Measurements from ENCODE around the gene KIAA0930. TPM values are rescaled to one million over a fixed set of nuclear protein-coding genes. Genes with fewer than 3 reads are reported as not detected.

The KIAA0930 gene
- total RNA-seq, 2 experiments from 2014 or later: 6.7 to 7.4 TPM

GRCh38 chr22:45239681-45240051, 1.0 kb downstream of the KIAA0930 start:
- no peaks in the 10 kb centered on the region for H3K36me3 ChIP-seq (ENCODE audit: insufficient read depth, low read length)
- DNase-seq (no peak), ATAC-seq (ENCODE audit: poor library complexity) (no peak)
- H3K27me3 ChIP-seq (ENCODE audit: control insufficient read depth in 1 of 2, insufficient read depth in 2 of 2, low read length in 2 of 2): no peaks in the 10 kb centered on the region
- no peak overlapping the region for H3K27ac ChIP-seq (ENCODE audit: low read depth in 1 of 2, low read length in 2 of 2)
- peaks cover 5% of the 10 kb centered on the region for H3K36me3 Mint-ChIP-seq (ENCODE audit: low read depth)
- peaks cover 28% of the 10 kb centered on the region for H3K4me1 Mint-ChIP-seq (ENCODE audit: low read depth)
- TF ChIP-seq, protein P1, sequence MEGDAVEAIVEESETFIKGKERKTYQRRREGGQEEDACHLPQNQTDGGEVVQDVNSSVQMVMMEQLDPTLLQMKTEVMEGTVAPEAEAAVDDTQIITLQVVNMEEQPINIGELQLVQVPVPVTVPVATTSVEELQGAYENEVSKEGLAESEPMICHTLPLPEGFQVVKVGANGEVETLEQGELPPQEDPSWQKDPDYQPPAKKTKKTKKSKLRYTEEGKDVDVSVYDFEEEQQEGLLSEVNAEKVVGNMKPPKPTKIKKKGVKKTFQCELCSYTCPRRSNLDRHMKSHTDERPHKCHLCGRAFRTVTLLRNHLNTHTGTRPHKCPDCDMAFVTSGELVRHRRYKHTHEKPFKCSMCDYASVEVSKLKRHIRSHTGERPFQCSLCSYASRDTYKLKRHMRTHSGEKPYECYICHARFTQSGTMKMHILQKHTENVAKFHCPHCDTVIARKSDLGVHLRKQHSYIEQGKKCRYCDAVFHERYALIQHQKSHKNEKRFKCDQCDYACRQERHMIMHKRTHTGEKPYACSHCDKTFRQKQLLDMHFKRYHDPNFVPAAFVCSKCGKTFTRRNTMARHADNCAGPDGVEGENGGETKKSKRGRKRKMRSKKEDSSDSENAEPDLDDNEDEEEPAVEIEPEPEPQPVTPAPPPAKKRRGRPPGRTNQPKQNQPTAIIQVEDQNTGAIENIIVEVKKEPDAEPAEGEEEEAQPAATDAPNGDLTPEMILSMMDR (IDR thresholded peaks at IDR 0.05): no peak
- peak overlapping the region; percentile 72 for H3K4me3 ChIP-seq (ENCODE audit: low read length)
- peak overlapping the region; percentile 94 for H3K4me3 Mint-ChIP-seq
- ChIA-PET CTCF (no interaction called here), POLR2A (no interaction called here)
- intact Hi-C loops (cut with DNase I, micrococcal nuclease): loop anchor here (2.0 to 10.0 kb wide), 5 partner anchors 61 to 815 kb away; partner anchors contain the start of genes FAM118A (in 1 of the 2) and PRR5 (in 1 of the 2)
- no peaks in the 10 kb centered on the region for H3K9me3 ChIP-seq (ENCODE audit: control insufficient read depth in 1 of 2, insufficient read depth in 1 of 2, low read length in 2 of 2)
- no peaks in the 10 kb centered on the region for H3K9me3 Mint-ChIP-seq
- peak overlapping the region; percentile 84 for H3K27ac Mint-ChIP-seq
- peaks cover 47% of the 10 kb centered on the region for H3K4me1 ChIP-seq (ENCODE audit: insufficient read depth, low read length)
- no peaks in the 10 kb centered on the region for H3K27me3 Mint-ChIP-seq

- Histone ChIP-seq H3K27ac (ENCODE audit: low read depth in 1 of 2, low read length in 2 of 2) (no peak overlapping the region), H3K4me1 (ENCODE audit: insufficient read depth, low read length) (peaks cover 47% of the 10 kb centered on the region), H3K9me3 (ENCODE audit: control insufficient read depth in 1 of 2, insufficient read depth in 1 of 2, low read length in 2 of 2) (no peaks in the 10 kb centered on the region), H3K36me3 (ENCODE audit: insufficient read depth, low read length) (peaks cover 2% of the 10 kb centered on the region), H3K4me3 (ENCODE audit: low read length) (peak overlapping the region; percentile 72), H3K27me3 (ENCODE audit: control insufficient read depth in 1 of 2, insufficient read depth in 2 of 2, low read length in 2 of 2) (no peaks in the 10 kb centered on the region)
- TF ChIP-seq, protein P1 (IDR thresholded peaks at IDR 0.05): no peak
- CTCF ChIA-PET: no interaction called here
- H3K27ac Mint-ChIP-seq: no peak overlapping the region
- H3K4me3 Mint-ChIP-seq: peak overlapping the region; percentile 94
- no peaks in the 10 kb centered on the region for H3K27me3 Mint-ChIP-seq
- no peak for ATAC-seq (ENCODE audit: poor library complexity)
- POLR2A ChIA-PET: no interaction called here
- peaks cover 31% of the 10 kb centered on the region for H3K4me1 Mint-ChIP-seq (ENCODE audit: low read depth)
- intact Hi-C loops (cut with DNase I, micrococcal nuclease): no loop called here
- no peak for DNase-seq
- peaks cover 5% of the 10 kb centered on the region for H3K36me3 Mint-ChIP-seq (ENCODE audit: low read depth)
- H3K9me3 Mint-ChIP-seq: no peaks in the 10 kb centered on the region
These were observed 1.6 kb downstream of the KIAA0930 start for GRCh38 chr22:45238957-45239680.

- peak overlapping the region; percentile 94 for H3K4me3 Mint-ChIP-seq
These were observed 2.4 kb downstream of the KIAA0930 start for GRCh38 chr22:45238076-45238956.

More at GRCh38 chr22:45238076-45238956, 2.4 kb downstream of the KIAA0930 start:
- Histone ChIP-seq H3K9me3 (ENCODE audit: control insufficient read depth in 1 of 2, insufficient read depth in 1 of 2, low read length in 2 of 2) (no peaks in the 10 kb centered on the region), H3K27me3 (ENCODE audit: control insufficient read depth in 1 of 2, insufficient read depth in 2 of 2, low read length in 2 of 2) (no peaks in the 10 kb centered on the region), H3K36me3 (ENCODE audit: insufficient read depth, low read length) (peaks cover 4% of the 10 kb centered on the region), H3K4me3 (ENCODE audit: low read length) (no peak overlapping the region), H3K4me1 (ENCODE audit: insufficient read depth, low read length) (peaks cover 47% of the 10 kb centered on the region), H3K27ac (ENCODE audit: low read depth in 1 of 2, low read length in 2 of 2) (no peak overlapping the region)
- Mint-ChIP-seq H3K4me1 (ENCODE audit: low read depth) (peaks cover 31% of the 10 kb centered on the region), H3K27ac (no peak overlapping the region), H3K36me3 (ENCODE audit: low read depth) (peaks cover 5% of the 10 kb centered on the region), H3K9me3 (no peaks in the 10 kb centered on the region), H3K27me3 (no peaks in the 10 kb centered on the region)
- DNase-seq: no peak
- intact Hi-C loops (cut with DNase I, micrococcal nuclease): no loop called here
- TF ChIP-seq, protein P1 (IDR thresholded peaks at IDR 0.05): no peak
- ChIA-PET CTCF (no interaction called here), POLR2A (no interaction called here)
- ATAC-seq (ENCODE audit: poor library complexity): no peak

Data from CD4-positive, alpha-beta T cell (primary cell).